Pons (tissue), 1 donor: ENCODE results near the gene USH2A.
"Not testable (repeated sequence)": the region's sequence is repeated elsewhere in the genome, so short reads cannot be mapped to it uniquely, and the experiment has no call there.

Experiments used
- DNase-seq: peaks from one replicate; pipeline ENCODE4 v3.0.0-alpha.2; 2016; ENCODE audit warnings: low spot score

Gene USH2A

GRCh38 chr1:216047811-216048572, 375.3 kb downstream of the USH2A start:
- DNase-seq: no peak

- DNase-seq: no peak
These were observed 376.9 kb downstream of the USH2A start for GRCh38 chr1:216046336-216046735.

GRCh38 chr1:216045400-216045799, 377.8 kb downstream of the USH2A start:
- no peak for DNase-seq

GRCh38 chr1:216044538-216044937, 378.7 kb downstream of the USH2A start:
- no peak for DNase-seq

GRCh38 chr1:216034506-216034905, 388.7 kb downstream of the USH2A start:
- no peak for DNase-seq

- no peak for DNase-seq
These were observed 390.2 kb downstream of the USH2A start for GRCh38 chr1:216032961-216033614.

GRCh38 chr1:216032284-216032683, 391.0 kb downstream of the USH2A start:
- DNase-seq: no peak

- no peak for DNase-seq
These were observed 394.6 kb downstream of the USH2A start for GRCh38 chr1:216028631-216029030.

- DNase-seq: no peak
These were observed 398.7 kb downstream of the USH2A start for GRCh38 chr1:216024546-216024945.

- no peak for DNase-seq
These were observed 402.4 kb downstream of the USH2A start for GRCh38 chr1:216020743-216021345.

- no peak for DNase-seq
These were observed 408.1 kb downstream of the USH2A start for GRCh38 chr1:216015116-216015515.

- no peak for DNase-seq
These were observed 409.2 kb downstream of the USH2A start for GRCh38 chr1:216014086-216014485.

- DNase-seq: not testable (repeated sequence)
These were observed 413.8 kb downstream of the USH2A start for GRCh38 chr1:216009456-216009855.

- DNase-seq: peak; percentile 46
These were observed 417.3 kb downstream of the USH2A start for GRCh38 chr1:216005916-216006315.

GRCh38 chr1:215992620-215993019, 430.6 kb downstream of the USH2A start:
- DNase-seq: peak; percentile 53

- no peak for DNase-seq
These were observed 436.0 kb downstream of the USH2A start for GRCh38 chr1:215987092-215987875.

GRCh38 chr1:215986401-215986800, 436.8 kb downstream of the USH2A start:
- no peak for DNase-seq

GRCh38 chr1:215983680-215984079, 439.6 kb downstream of the USH2A start:
- no peak for DNase-seq

GRCh38 chr1:215971793-215972441, 451.3 kb downstream of the USH2A start:
- DNase-seq: no peak

GRCh38 chr1:215970406-215970805, 452.8 kb downstream of the USH2A start:
- no peak for DNase-seq

GRCh38 chr1:215963621-215964020, 459.6 kb downstream of the USH2A start:
- DNase-seq: no peak

- no peak for DNase-seq
These were observed 460.2 kb downstream of the USH2A start for GRCh38 chr1:215963040-215963439.
